Measurements from ENCODE around the gene SPSB1. TPM values are rescaled to one million over a fixed set of nuclear protein-coding genes. Genes with fewer than 3 reads are reported as not detected.

Gene SPSB1
- total RNA-seq, 2 donors from 2014 or later = 29.0 to 57.1 TPM

- no peak overlapping the region for H3K27ac ChIP-seq
- WGBS = 27% methylated on average over 28 of the region's 28 CpGs
- no peaks in the 10 kb centered on the region for H3K27me3 ChIP-seq (replicated peaks; ENCODE audit: insufficient read depth)
- no peak overlapping the region for H3K4me3 ChIP-seq
- TF ChIP-seq POLR2AphosphoS5 (IDR thresholded peaks at IDR 0.05) (no peak), CTCF (IDR thresholded peaks at IDR 0.05) (no peak)
- intact Hi-C loops (cut with DNase I) = no loop called here
- no peak for DNase-seq (ENCODE audit: low spot score)
- no peaks in the 10 kb centered on the region for H3K4me1 ChIP-seq (replicated peaks)
- no peaks in the 10 kb centered on the region for H3K9me3 ChIP-seq
- H3K36me3 ChIP-seq = no peaks in the 10 kb centered on the region
Observed at GRCh38 chr1:9317591-9318417, 25.1 kb downstream of the SPSB1 start.

- Histone ChIP-seq H3K4me1 (replicated peaks) (no peaks in the 10 kb centered on the region), H3K9me3 (no peaks in the 10 kb centered on the region), H3K27ac (no peak overlapping the region), H3K4me3 (no peak overlapping the region), H3K27me3 (replicated peaks; ENCODE audit: insufficient read depth) (no peaks in the 10 kb centered on the region), H3K36me3 (no peaks in the 10 kb centered on the region)
- WGBS = 94% methylated on average over 20 of the region's 20 CpGs
- no peak for TF ChIP-seq POLR2AphosphoS5 (IDR thresholded peaks at IDR 0.05)
- no peak for DNase-seq (ENCODE audit: low spot score)
- intact Hi-C loops (cut with DNase I) = no loop called here
Observed at GRCh38 chr1:9319208-9319788, 26.6 kb downstream of the SPSB1 start.

GRCh38 chr1:9319789-9320519 lies 27.3 kb downstream of the SPSB1 start:
- DNase-seq (ENCODE audit: low spot score) = no peak
- no peaks in the 10 kb centered on the region for H3K9me3 ChIP-seq
- no peak overlapping the region for H3K4me3 ChIP-seq
- intact Hi-C loops (cut with DNase I) = no loop called here
- H3K36me3 ChIP-seq = no peaks in the 10 kb centered on the region
- H3K27me3 ChIP-seq (replicated peaks; ENCODE audit: insufficient read depth) = no peaks in the 10 kb centered on the region
- H3K4me1 ChIP-seq (replicated peaks) = no peaks in the 10 kb centered on the region
- H3K27ac ChIP-seq = no peak overlapping the region
- TF ChIP-seq POLR2AphosphoS5 (IDR thresholded peaks at IDR 0.05) = no peak
- no peak for TF ChIP-seq CTCF (IDR thresholded peaks at IDR 0.05)
- TF ChIP-seq POLR2A (IDR thresholded peaks at IDR 0.05) = no peak
- WGBS = 87% methylated on average over 21 of the region's 21 CpGs

GRCh38 chr1:9320520-9321479 lies 28.1 kb downstream of the SPSB1 start:
- intact Hi-C loops (cut with DNase I) = no loop called here
- Histone ChIP-seq H3K27ac (no peak overlapping the region), H3K4me1 (replicated peaks) (no peaks in the 10 kb centered on the region), H3K4me3 (no peak overlapping the region), H3K27me3 (replicated peaks; ENCODE audit: insufficient read depth) (no peaks in the 10 kb centered on the region), H3K9me3 (no peaks in the 10 kb centered on the region), H3K36me3 (no peaks in the 10 kb centered on the region)
- WGBS = 58% methylated on average over 31 of the region's 31 CpGs
- TF ChIP-seq POLR2A (IDR thresholded peaks at IDR 0.05) = no peak
- no peak for TF ChIP-seq CTCF (IDR thresholded peaks at IDR 0.05)
- TF ChIP-seq POLR2AphosphoS5 (IDR thresholded peaks at IDR 0.05) = no peak
- no peak for DNase-seq (ENCODE audit: low spot score)

GRCh38 chr1:9321480-9321849 lies 28.8 kb downstream of the SPSB1 start:
- no peaks in the 10 kb centered on the region for H3K9me3 ChIP-seq
- no peaks in the 10 kb centered on the region for H3K27me3 ChIP-seq (replicated peaks; ENCODE audit: insufficient read depth)
- no peak overlapping the region for H3K27ac ChIP-seq
- 39% methylated on average over 11 of the region's 11 CpGs for WGBS
- intact Hi-C loops (cut with DNase I) = no loop called here
- no peak for TF ChIP-seq POLR2AphosphoS5 (IDR thresholded peaks at IDR 0.05)
- DNase-seq (ENCODE audit: low spot score) = no peak
- no peak overlapping the region for H3K4me3 ChIP-seq
- H3K4me1 ChIP-seq (replicated peaks) = no peaks in the 10 kb centered on the region
- H3K36me3 ChIP-seq = no peaks in the 10 kb centered on the region

All from prostate gland (tissue), 2 donors.